ENCODE measurements around the gene DEPDC1B.

Gene DEPDC1B

DNA sequence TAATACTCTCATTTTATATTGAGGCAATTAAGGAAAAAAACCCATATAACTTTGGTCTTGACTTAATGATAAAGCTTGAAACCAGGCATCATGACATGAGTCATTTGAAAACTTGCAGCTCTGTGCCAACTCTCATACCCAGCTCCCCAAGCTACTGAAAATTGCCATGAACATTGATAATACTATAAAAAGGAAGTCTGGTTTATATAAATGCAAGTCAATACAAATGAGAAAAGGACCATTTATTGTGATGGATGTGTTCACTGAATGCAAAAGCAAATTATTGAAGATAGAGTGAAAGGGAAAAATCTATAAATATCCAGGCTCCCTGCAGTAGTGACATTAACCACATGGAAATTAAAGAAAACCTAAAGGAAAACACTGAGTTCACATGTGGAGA, 116.3 kb downstream of the DEPDC1B start:
- no peaks in the 10 kb centered on the region for H3K4me1 ChIP-seq (ENCODE audit: control insufficient read depth in 2 of 2, insufficient read depth in 1 of 2, low read depth in 1 of 2, low read length in 2 of 2)
- H2AFZ ChIP-seq (ENCODE audit: low read length): no peak overlapping the region
- no peak overlapping the region for H4K91ac ChIP-seq (ENCODE audit: low read depth, low read length, poor library complexity)
- no peak overlapping the region for H3K23ac ChIP-seq (ENCODE audit: low read depth, low read length, poor library complexity)
- no peak overlapping the region for H3K18ac ChIP-seq (ENCODE audit: low read length)
- DNase-seq (ENCODE audit: low spot score): no peak
- H3K79me1 ChIP-seq (ENCODE audit: low read depth, low read length): no peaks in the 10 kb centered on the region
- no peak overlapping the region for H3K14ac ChIP-seq (ENCODE audit: low read length)
- no peak overlapping the region for H2BK12ac ChIP-seq (ENCODE audit: low read length)
- peaks cover 0 to 2% of the 10 kb centered on the region in 2 donors for H3K36me3 ChIP-seq (replicated peaks in 1 of 2; ENCODE audit: control insufficient read depth in 2 of 2, insufficient read depth in 2 of 2, low read length in 2 of 2)
- H3K4me3 ChIP-seq (ENCODE audit: low read length in 2 of 2): no peak overlapping the region
- H2BK15ac ChIP-seq (ENCODE audit: low read length): no peak overlapping the region
- no peaks in the 10 kb centered on the region for H3K27me3 ChIP-seq (ENCODE audit: control insufficient read depth in 3 of 3, insufficient read depth in 3 of 3, low read depth in 1 of 3, low read length in 3 of 3)
- no peak overlapping the region for H2BK5ac ChIP-seq (ENCODE audit: low read length)
- no peak overlapping the region for H3K9ac ChIP-seq (ENCODE audit: low read depth, low read length, poor library complexity)
- no peak overlapping the region for H3K4me2 ChIP-seq (ENCODE audit: insufficient read depth, low read length, poor library complexity, severe bottlenecking)
- no peak overlapping the region for H4K8ac ChIP-seq (ENCODE audit: low read depth, low read length)
- no peak overlapping the region for H2AK5ac ChIP-seq (ENCODE audit: low read depth, low read length)
- no peak overlapping the region for H2BK120ac ChIP-seq (ENCODE audit: low read depth, low read length)
- no peak overlapping the region for H3K27ac ChIP-seq (replicated peaks; ENCODE audit: low read length)
- peaks cover 2 to 4% of the 10 kb centered on the region in 2 donors for H3K9me3 ChIP-seq (replicated peaks in 1 of 2; ENCODE audit: control insufficient read depth in 2 of 2, insufficient read depth in 1 of 2, low read depth in 1 of 2, low read length in 2 of 2)
- H3K4ac ChIP-seq (ENCODE audit: low read length): no peak overlapping the region

DNA sequence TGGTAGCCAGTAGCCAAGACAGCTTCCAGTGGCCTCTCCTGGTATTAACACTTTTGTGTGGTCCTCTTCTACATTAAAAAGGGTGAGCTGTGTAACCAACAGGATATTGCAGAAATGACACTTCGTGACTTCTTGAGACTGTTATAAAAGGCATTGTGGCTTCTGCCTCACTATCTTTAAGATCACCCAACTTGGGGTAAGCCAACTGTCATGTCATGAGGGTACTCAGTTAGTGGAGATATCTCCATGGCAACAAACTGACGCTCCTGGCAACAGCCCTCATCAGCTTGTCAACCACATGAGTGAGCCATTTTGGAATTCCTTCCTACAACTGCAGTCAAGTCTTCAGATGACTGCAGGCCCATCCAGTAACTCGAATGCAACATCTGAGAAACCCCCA, 121.7 kb downstream of the DEPDC1B start:
- Histone ChIP-seq H2BK12ac (ENCODE audit: low read length) (no peak overlapping the region), H3K79me1 (ENCODE audit: low read depth, low read length) (no peaks in the 10 kb centered on the region), H3K4me2 (ENCODE audit: insufficient read depth, low read length, poor library complexity, severe bottlenecking) (no peak overlapping the region), H4K91ac (ENCODE audit: low read depth, low read length, poor library complexity) (no peak overlapping the region), H3K36me3 (replicated peaks in 1 of 2; ENCODE audit: control insufficient read depth in 2 of 2, insufficient read depth in 2 of 2, low read length in 2 of 2) (peaks cover 0 to 6% of the 10 kb centered on the region in 2 donors), H3K27me3 (ENCODE audit: control insufficient read depth in 3 of 3, insufficient read depth in 3 of 3, low read depth in 1 of 3, low read length in 3 of 3) (no peaks in the 10 kb centered on the region), H3K4me1 (ENCODE audit: control insufficient read depth in 2 of 2, insufficient read depth in 1 of 2, low read depth in 1 of 2, low read length in 2 of 2) (peaks cover 0 to 2% of the 10 kb centered on the region in 2 donors), H3K9ac (ENCODE audit: low read depth, low read length, poor library complexity) (no peak overlapping the region), H3K18ac (ENCODE audit: low read length) (no peak overlapping the region), H2AK5ac (ENCODE audit: low read depth, low read length) (no peak overlapping the region), H3K4me3 (ENCODE audit: low read length in 2 of 2) (no peak overlapping the region), H3K14ac (ENCODE audit: low read length) (no peak overlapping the region), H3K27ac (replicated peaks; ENCODE audit: low read length) (no peak overlapping the region), H2BK15ac (ENCODE audit: low read length) (no peak overlapping the region), H3K23ac (ENCODE audit: low read depth, low read length, poor library complexity) (no peak overlapping the region), H2BK120ac (ENCODE audit: low read depth, low read length) (no peak overlapping the region), H3K9me3 (replicated peaks in 1 of 2; ENCODE audit: control insufficient read depth in 2 of 2, insufficient read depth in 1 of 2, low read depth in 1 of 2, low read length in 2 of 2) (peaks cover 9 to 13% of the 10 kb centered on the region in 2 donors), H4K8ac (ENCODE audit: low read depth, low read length) (no peak overlapping the region), H2BK5ac (ENCODE audit: low read length) (no peak overlapping the region), H2AFZ (ENCODE audit: low read length) (no peak overlapping the region), H3K4ac (ENCODE audit: low read length) (no peak overlapping the region)
- DNase-seq (ENCODE audit: low spot score): no peak
- no CpG with 5 or more reads among the region's 3 CpGs for WGBS, 2 donors (ENCODE audit: extremely low coverage in 2 of 2, insufficient read length in 2 of 2, insufficient replicate concordance in 1 of 2)

DNA sequence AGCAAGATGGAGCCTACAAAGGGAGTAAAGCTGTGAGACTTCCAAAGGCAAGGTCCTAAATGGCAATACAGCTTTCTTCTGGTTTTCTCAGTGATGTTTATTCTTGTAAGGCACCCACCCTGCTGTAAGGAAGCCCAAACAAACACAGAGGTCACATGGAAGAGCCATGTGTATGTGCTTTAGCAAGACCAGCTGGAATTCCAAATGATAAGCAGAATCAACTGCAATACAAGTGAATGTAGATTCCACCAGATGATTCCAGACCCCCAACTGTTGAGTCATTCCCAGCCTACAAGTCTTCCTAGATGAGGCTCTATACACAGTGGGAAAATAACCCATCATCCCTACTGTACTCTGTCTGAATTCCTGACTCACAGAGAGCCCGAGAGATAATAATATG, 122.8 kb downstream of the DEPDC1B start:
- Histone ChIP-seq H3K18ac (ENCODE audit: low read length) (no peak overlapping the region), H3K4me3 (ENCODE audit: low read length in 2 of 2) (no peak overlapping the region), H2AFZ (ENCODE audit: low read length) (no peak overlapping the region), H3K27ac (replicated peaks; ENCODE audit: low read length) (no peak overlapping the region), H3K23ac (ENCODE audit: low read depth, low read length, poor library complexity) (no peak overlapping the region), H2BK120ac (ENCODE audit: low read depth, low read length) (no peak overlapping the region), H2BK5ac (ENCODE audit: low read length) (no peak overlapping the region), H3K9me3 (replicated peaks in 1 of 2; ENCODE audit: control insufficient read depth in 2 of 2, insufficient read depth in 1 of 2, low read depth in 1 of 2, low read length in 2 of 2) (peaks cover 9 to 13% of the 10 kb centered on the region in 2 donors), H3K36me3 (replicated peaks in 1 of 2; ENCODE audit: control insufficient read depth in 2 of 2, insufficient read depth in 2 of 2, low read length in 2 of 2) (peaks cover 0 to 6% of the 10 kb centered on the region in 2 donors), H3K9ac (ENCODE audit: low read depth, low read length, poor library complexity) (no peak overlapping the region), H2BK15ac (ENCODE audit: low read length) (no peak overlapping the region), H3K27me3 (ENCODE audit: control insufficient read depth in 3 of 3, insufficient read depth in 3 of 3, low read depth in 1 of 3, low read length in 3 of 3) (no peaks in the 10 kb centered on the region), H3K4ac (ENCODE audit: low read length) (no peak overlapping the region), H2BK12ac (ENCODE audit: low read length) (no peak overlapping the region), H4K8ac (ENCODE audit: low read depth, low read length) (no peak overlapping the region), H3K14ac (ENCODE audit: low read length) (no peak overlapping the region), H3K4me1 (ENCODE audit: control insufficient read depth in 2 of 2, insufficient read depth in 1 of 2, low read depth in 1 of 2, low read length in 2 of 2) (peaks cover 0 to 2% of the 10 kb centered on the region in 2 donors), H3K4me2 (ENCODE audit: insufficient read depth, low read length, poor library complexity, severe bottlenecking) (no peak overlapping the region), H3K79me1 (ENCODE audit: low read depth, low read length) (no peaks in the 10 kb centered on the region), H4K91ac (ENCODE audit: low read depth, low read length, poor library complexity) (no peak overlapping the region), H2AK5ac (ENCODE audit: low read depth, low read length) (no peak overlapping the region)
- no CpG with 5 or more reads among the region's 1 CpG for WGBS, 2 donors (ENCODE audit: extremely low coverage in 2 of 2, insufficient read length in 2 of 2, insufficient replicate concordance in 1 of 2)
- DNase-seq (ENCODE audit: low spot score): no peak

DNA sequence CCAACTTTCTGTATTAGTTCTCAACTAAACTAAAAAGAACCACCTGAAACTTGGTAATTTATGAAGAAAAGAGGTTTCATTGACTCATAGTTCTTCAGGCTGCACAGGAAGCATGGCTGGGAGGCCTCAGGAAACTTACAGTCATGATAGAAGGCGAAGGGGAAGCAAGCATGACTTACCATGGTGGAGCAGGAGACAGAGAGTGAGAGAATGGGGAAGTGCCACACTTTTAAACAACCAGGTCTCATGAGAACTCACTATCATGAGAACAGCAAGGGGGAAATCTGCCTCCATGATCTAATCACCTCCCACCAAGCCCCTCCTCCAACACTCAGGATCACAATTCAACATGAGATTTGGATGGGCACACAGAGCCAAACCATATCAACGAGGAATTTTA, 123.5 kb downstream of the DEPDC1B start:
- Histone ChIP-seq H3K9ac (ENCODE audit: low read depth, low read length, poor library complexity) (no peak overlapping the region), H2AFZ (ENCODE audit: low read length) (no peak overlapping the region), H3K4ac (ENCODE audit: low read length) (no peak overlapping the region), H3K27me3 (ENCODE audit: control insufficient read depth in 3 of 3, insufficient read depth in 3 of 3, low read depth in 1 of 3, low read length in 3 of 3) (no peaks in the 10 kb centered on the region), H3K4me1 (ENCODE audit: control insufficient read depth in 2 of 2, insufficient read depth in 1 of 2, low read depth in 1 of 2, low read length in 2 of 2) (peaks cover 0 to 2% of the 10 kb centered on the region in 2 donors), H3K14ac (ENCODE audit: low read length) (no peak overlapping the region), H3K36me3 (replicated peaks in 1 of 2; ENCODE audit: control insufficient read depth in 2 of 2, insufficient read depth in 2 of 2, low read length in 2 of 2) (peaks cover 0 to 6% of the 10 kb centered on the region in 2 donors), H2BK120ac (ENCODE audit: low read depth, low read length) (no peak overlapping the region), H3K18ac (ENCODE audit: low read length) (no peak overlapping the region), H2BK5ac (ENCODE audit: low read length) (no peak overlapping the region), H4K91ac (ENCODE audit: low read depth, low read length, poor library complexity) (no peak overlapping the region), H3K27ac (replicated peaks; ENCODE audit: low read length) (no peak overlapping the region), H4K8ac (ENCODE audit: low read depth, low read length) (no peak overlapping the region), H3K9me3 (replicated peaks in 1 of 2; ENCODE audit: control insufficient read depth in 2 of 2, insufficient read depth in 1 of 2, low read depth in 1 of 2, low read length in 2 of 2) (peaks cover 9 to 13% of the 10 kb centered on the region in 2 donors), H3K23ac (ENCODE audit: low read depth, low read length, poor library complexity) (no peak overlapping the region), H3K4me3 (ENCODE audit: low read length in 2 of 2) (no peak overlapping the region), H3K4me2 (ENCODE audit: insufficient read depth, low read length, poor library complexity, severe bottlenecking) (no peak overlapping the region), H2BK15ac (ENCODE audit: low read length) (no peak overlapping the region), H3K79me1 (ENCODE audit: low read depth, low read length) (no peaks in the 10 kb centered on the region), H2BK12ac (ENCODE audit: low read length) (no peak overlapping the region), H2AK5ac (ENCODE audit: low read depth, low read length) (no peak overlapping the region)
- 100% methylated on average over 1 of the region's 2 CpGs; no CpG with 5 or more reads in 1 of the 2 donors for WGBS, 2 donors (ENCODE audit: extremely low coverage in 2 of 2, insufficient read length in 2 of 2, insufficient replicate concordance in 1 of 2)
- no peak for DNase-seq (ENCODE audit: low spot score)

All from neuronal stem cell (in vitro differentiated cells).